Prostate gland (tissue), 2 donors: ENCODE measurements around the gene NKX1-2. TPM values are rescaled to one million over a fixed set of nuclear protein-coding genes. Genes with fewer than 3 reads are reported as not detected.

Source experiments
- DNase-seq: peaks from one replicate; pipeline ENCODE4 v3.0.0-alpha.2; 2019; ENCODE audit warnings: low spot score
- H3K27ac ChIP-seq, 2 donors: fragments of 200-600 bp; sonication (generic); 2 replicates each; pipeline ENCODE4 v1.5.1; 2017 to 2019
- H3K27me3 ChIP-seq: fragments of 200-600 bp; sonication (generic); replicated peaks from 2 replicates; pipeline ENCODE4 v1.5.1; 2019; ENCODE audit not compliant: insufficient read depth
- H3K36me3 ChIP-seq, 2 donors: fragments of 200-600 bp; sonication (generic); 1 replicate in 1 of 2; 2 replicates in 1 of 2; pipeline versions ENCODE4 v1.5.1 to v1.8.1; 2017 to 2019
- H3K4me1 ChIP-seq: fragments of 200-600 bp; sonication (generic); replicated peaks from 2 replicates; pipeline ENCODE4 v1.5.1; 2019
- H3K4me3 ChIP-seq, 2 donors: fragments of 200-600 bp; sonication (generic); 2 replicates each; pipeline ENCODE4 v1.5.1; 2017 to 2019
- H3K9me3 ChIP-seq: fragments of 200-600 bp; sonication (generic); 2 replicates; pipeline ENCODE4 v1.5.1; 2017
- CTCF ChIP-seq, 4 experiments: fragments of 200-600 bp in 2 of 4; fragments of 450-650 bp in 2 of 4; sonication (generic) in 2 of 4; IDR thresholded peaks; 1 replicate in 3 of 4; 2 replicates in 1 of 4; pipeline ENCODE4 v1.5.1; 2016 to 2019; ENCODE audit warnings: antibody characterized with exemption in 4 of 4, mild to moderate bottlenecking in 2 of 4, moderate library complexity in 2 of 4
- POLR2A ChIP-seq: fragments of 450-650 bp; IDR thresholded peaks from one replicate; pipeline ENCODE4 v1.6.1; 2016; ENCODE audit warnings: antibody characterized with exemption, mild to moderate bottlenecking
- POLR2AphosphoS5 ChIP-seq: sonication (generic); formaldehyde crosslinking; IDR thresholded peaks from one replicate; pipeline ENCODE4 v1.6.1; 2017; ENCODE audit warnings: antibody characterized with exemption
- WGBS: methylation state at CpG from one replicate; pipeline ENCODE4 v1.1.5; 2018; 5-methylcytosine and 5-hydroxymethylcytosine counted together
- intact Hi-C: fragments of 100-400 bp; cut with DNase I; formaldehyde crosslinking; loops from one replicate; pipeline ENCODE4 v1.14.2; 2022
- total RNA-seq, 2 donors: library from RNA; depleted of rRNA; stranded (reverse); fragments of >200 nt; gene quantifications; one replicate each; pipeline ENCODE4 v1.1.0, GENCODE V29; 2016

Gene NKX1-2
- total RNA-seq, 2 donors from 2014 or later: 0.14 to 0.85 TPM

GRCh38 chr10:124482876-124483275 lies 33.0 kb upstream of the NKX1-2 start:
- DNase-seq: no peak
- WGBS: 90% methylated on average over 12 of the region's 12 CpGs
- H3K9me3 ChIP-seq: no peaks in the 10 kb centered on the region
- no peaks in the 10 kb centered on the region for H3K27me3 ChIP-seq
- no peak overlapping the region for H3K27ac ChIP-seq
- H3K4me3 ChIP-seq: no peak overlapping the region
- no peaks in the 10 kb centered on the region for H3K36me3 ChIP-seq
- intact Hi-C loops: no loop called here
- H3K4me1 ChIP-seq: no peaks in the 10 kb centered on the region
- TF ChIP-seq CTCF (IDR thresholded peaks at IDR 0.05) (no peak), POLR2AphosphoS5 (no peak), POLR2A (no peak)

GRCh38 chr10:124482236-124482800 lies 32.5 kb upstream of the NKX1-2 start:
- WGBS: 75% methylated on average over 10 of the region's 10 CpGs
- DNase-seq: no peak
- H3K36me3 ChIP-seq: no peaks in the 10 kb centered on the region
- H3K4me1 ChIP-seq: no peaks in the 10 kb centered on the region
- H3K27ac ChIP-seq: no peak overlapping the region
- TF ChIP-seq POLR2A: no peak
- no peak for TF ChIP-seq POLR2AphosphoS5
- no peak for TF ChIP-seq CTCF (IDR thresholded peaks at IDR 0.05)
- no peak overlapping the region for H3K4me3 ChIP-seq
- H3K27me3 ChIP-seq: no peaks in the 10 kb centered on the region
- H3K9me3 ChIP-seq: no peaks in the 10 kb centered on the region
- intact Hi-C loops: no loop called here

- TF ChIP-seq POLR2A (no peak), POLR2AphosphoS5 (no peak), CTCF (IDR thresholded peaks at IDR 0.05) (no peak)
Observed at GRCh38 chr10:124481717-124482116, 31.9 kb upstream of the NKX1-2 start.

GRCh38 chr10:124480860-124481259 lies 31.0 kb upstream of the NKX1-2 start:
- no peaks in the 10 kb centered on the region for H3K4me1 ChIP-seq
- whole genome bisulfite sequencing: 83% methylated on average over 5 of the region's 5 CpGs
- H3K27me3 ChIP-seq: no peaks in the 10 kb centered on the region
- TF ChIP-seq POLR2A (no peak), CTCF (IDR thresholded peaks at IDR 0.05) (no peak), POLR2AphosphoS5 (no peak)
- DNase-seq: no peak
- intact Hi-C loops: no loop called here
- H3K9me3 ChIP-seq: no peaks in the 10 kb centered on the region
- H3K27ac ChIP-seq: no peak overlapping the region
- no peak overlapping the region for H3K4me3 ChIP-seq
- no peaks in the 10 kb centered on the region for H3K36me3 ChIP-seq

More at GRCh38 chr10:124481717-124482116, 31.9 kb upstream of the NKX1-2 start:
- Histone ChIP-seq H3K4me1 (no peaks in the 10 kb centered on the region), H3K4me3 (no peak overlapping the region), H3K27me3 (no peaks in the 10 kb centered on the region), H3K9me3 (no peaks in the 10 kb centered on the region), H3K27ac (no peak overlapping the region), H3K36me3 (no peaks in the 10 kb centered on the region)
- intact Hi-C loops: no loop called here
- DNase-seq: no peak
- WGBS: 93% methylated on average over 6 of the region's 6 CpGs

GRCh38 chr10:124478515-124478914 lies 28.7 kb upstream of the NKX1-2 start:
- no peak for TF ChIP-seq CTCF (IDR thresholded peaks at IDR 0.05)
- TF ChIP-seq POLR2AphosphoS5: no peak
- no peak for TF ChIP-seq POLR2A
- WGBS: 90% methylated on average over 14 of the region's 14 CpGs
- DNase-seq: no peak

More at GRCh38 chr10:124478515-124478914, 28.7 kb upstream of the NKX1-2 start:
- Histone ChIP-seq H3K27ac (no peak overlapping the region), H3K4me1 (no peaks in the 10 kb centered on the region), H3K36me3 (no peaks in the 10 kb centered on the region), H3K27me3 (no peaks in the 10 kb centered on the region), H3K9me3 (no peaks in the 10 kb centered on the region), H3K4me3 (no peak overlapping the region)
- intact Hi-C loops: no loop called here
